Natural killer cell (primary cell): ENCODE data around the gene AGBL4. TPM values are rescaled to one million over a fixed set of nuclear protein-coding genes. Genes with fewer than 3 reads are reported as not detected.

ENCODE experiments used
- ATAC-seq, 3 donors: fragments of 150-1000 bp in 2 of 3; fragments of 200-7000 bp in 1 of 3; cut with Tn5 transposase; 1 replicate in 1 of 3; 2 replicates in 2 of 3; pipeline ENCODE4 v1.10.0; 2021; ENCODE audit warnings: mild to moderate bottlenecking in 2 of 3, moderate library complexity in 2 of 3
- DNase-seq, 2 donors: peaks; one replicate each; pipeline versions ENCODE4 v3.0.0 to v3.0.0-alpha.2; 2013 to 2021; ENCODE audit warnings: mixed read lengths in 1 of 2
- H3K27ac ChIP-seq: one replicate; pipeline ENCODE4 v1.5.1; 2013; ENCODE audit warnings: mild to moderate bottlenecking, low read length
- H3K27me3 ChIP-seq: one replicate; pipeline ENCODE4 v1.6.1; 2013; ENCODE audit warnings: low read length; ENCODE audit not compliant: control insufficient read depth, insufficient read depth
- H3K36me3 ChIP-seq: one replicate; pipeline ENCODE4 v1.6.1; 2013; ENCODE audit warnings: low read length; ENCODE audit not compliant: control insufficient read depth, insufficient read depth
- H3K4me1 ChIP-seq: one replicate; pipeline ENCODE4 v1.6.1; 2013; ENCODE audit warnings: low read length; ENCODE audit not compliant: control insufficient read depth, insufficient read depth
- H3K4me3 ChIP-seq: one replicate; pipeline ENCODE4 v1.5.1; 2013; ENCODE audit warnings: low read length
- H3K9me3 ChIP-seq: one replicate; pipeline ENCODE4 v1.6.1; 2013; ENCODE audit warnings: low read length; ENCODE audit not compliant: control insufficient read depth, insufficient read depth
- H3K27ac Mint-ChIP-seq, 2 donors: one replicate each; pipeline ENCODE4 v1.8.0; 2022; ENCODE audit warnings: mild to moderate bottlenecking in 2 of 2, mixed read lengths in 2 of 2, moderate library complexity in 1 of 2
- H3K27me3 Mint-ChIP-seq, 2 donors: one replicate each; pipeline ENCODE4 v1.8.0; 2022; ENCODE audit warnings: low read depth in 2 of 2, mixed read lengths in 2 of 2
- H3K36me3 Mint-ChIP-seq: one replicate; pipeline ENCODE4 v1.8.0; 2022; ENCODE audit warnings: mixed read lengths
- H3K4me1 Mint-ChIP-seq, 2 donors: one replicate each; pipeline ENCODE4 v1.8.0; 2022; ENCODE audit warnings: mixed read lengths in 2 of 2
- H3K4me3 Mint-ChIP-seq: one replicate; pipeline ENCODE4 v1.8.0; 2022; ENCODE audit warnings: mild to moderate bottlenecking, moderate library complexity, mixed read lengths
- H3K9me3 Mint-ChIP-seq, 2 donors: one replicate each; pipeline ENCODE4 v1.8.0; 2022; ENCODE audit warnings: mixed read lengths in 2 of 2
- WGBS: methylation state at CpG from one replicate; pipeline ENCODE4 v1.1.7; 2013; ENCODE audit warnings: missing lambda C conversion rate; ENCODE audit not compliant: insufficient coverage; 5-methylcytosine and 5-hydroxymethylcytosine counted together
- intact Hi-C: fragments of 100-400 bp; cut with micrococcal nuclease; formaldehyde crosslinking; loops from one replicate; pipeline ENCODE4 v1.14.2; 2022
- total RNA-seq, 4 donors: library from RNA; stranded (reverse); fragments of 120-200 nt in 1 of 4; gene quantifications; one replicate each; pipeline versions ENCODE4 v1.2.3 to v1.2.4, GENCODE V29; 2013 to 2022
- TF ChIP-seq, protein P1 (sequence below): fragments of 200-600 bp; IDR thresholded peaks from one replicate; pipeline ENCODE4 v1.8.0; 2022; ENCODE audit warnings: antibody characterized with exemption

AGBL4 gene
- total RNA-seq, 3 donors from 2014 or later (not counting 1 experiment from before 2014, with no cell fraction given), result not detected

DNA sequence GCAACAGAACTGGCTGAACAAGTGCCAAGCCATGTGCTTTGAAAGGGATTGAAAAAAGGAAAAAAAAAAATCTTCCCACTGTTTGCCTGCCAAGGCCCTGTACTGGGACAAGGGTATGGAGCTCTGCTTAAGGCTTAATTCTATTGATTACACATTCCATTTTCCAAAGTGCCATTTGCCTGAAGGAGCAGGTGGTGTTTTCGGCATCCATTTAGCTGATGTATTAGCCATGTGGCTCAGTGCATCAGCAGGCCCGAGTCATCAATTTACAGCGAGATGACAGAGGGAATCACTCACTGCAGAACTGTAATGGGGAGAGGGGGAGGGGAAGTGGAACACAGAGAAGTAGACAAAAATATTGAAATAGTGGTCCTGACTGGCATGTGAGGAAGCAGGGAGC lies 1102.9 kb downstream of the AGBL4 start:
- WGBS, result 92% methylated on average over 3 of the region's 3 CpGs
- no peak overlapping the region for H3K4me3 Mint-ChIP-seq
- Histone ChIP-seq H3K27ac (no peak overlapping the region), H3K4me1 (no peaks in the 10 kb centered on the region), H3K9me3 (no peaks in the 10 kb centered on the region), H3K4me3 (no peak overlapping the region), H3K36me3 (no peaks in the 10 kb centered on the region), H3K27me3 (no peaks in the 10 kb centered on the region)
- no peaks in the 10 kb centered on the region for H3K4me1 Mint-ChIP-seq
- intact Hi-C loops, result no loop called here
- no peaks in the 10 kb centered on the region for H3K27me3 Mint-ChIP-seq
- H3K36me3 Mint-ChIP-seq, result no peaks in the 10 kb centered on the region
- TF ChIP-seq, protein P1, sequence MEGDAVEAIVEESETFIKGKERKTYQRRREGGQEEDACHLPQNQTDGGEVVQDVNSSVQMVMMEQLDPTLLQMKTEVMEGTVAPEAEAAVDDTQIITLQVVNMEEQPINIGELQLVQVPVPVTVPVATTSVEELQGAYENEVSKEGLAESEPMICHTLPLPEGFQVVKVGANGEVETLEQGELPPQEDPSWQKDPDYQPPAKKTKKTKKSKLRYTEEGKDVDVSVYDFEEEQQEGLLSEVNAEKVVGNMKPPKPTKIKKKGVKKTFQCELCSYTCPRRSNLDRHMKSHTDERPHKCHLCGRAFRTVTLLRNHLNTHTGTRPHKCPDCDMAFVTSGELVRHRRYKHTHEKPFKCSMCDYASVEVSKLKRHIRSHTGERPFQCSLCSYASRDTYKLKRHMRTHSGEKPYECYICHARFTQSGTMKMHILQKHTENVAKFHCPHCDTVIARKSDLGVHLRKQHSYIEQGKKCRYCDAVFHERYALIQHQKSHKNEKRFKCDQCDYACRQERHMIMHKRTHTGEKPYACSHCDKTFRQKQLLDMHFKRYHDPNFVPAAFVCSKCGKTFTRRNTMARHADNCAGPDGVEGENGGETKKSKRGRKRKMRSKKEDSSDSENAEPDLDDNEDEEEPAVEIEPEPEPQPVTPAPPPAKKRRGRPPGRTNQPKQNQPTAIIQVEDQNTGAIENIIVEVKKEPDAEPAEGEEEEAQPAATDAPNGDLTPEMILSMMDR, result no peak
- DNase-seq (no peak), ATAC-seq (no peak)
- no peaks in the 10 kb centered on the region for H3K9me3 Mint-ChIP-seq
- H3K27ac Mint-ChIP-seq, result no peak overlapping the region

DNA sequence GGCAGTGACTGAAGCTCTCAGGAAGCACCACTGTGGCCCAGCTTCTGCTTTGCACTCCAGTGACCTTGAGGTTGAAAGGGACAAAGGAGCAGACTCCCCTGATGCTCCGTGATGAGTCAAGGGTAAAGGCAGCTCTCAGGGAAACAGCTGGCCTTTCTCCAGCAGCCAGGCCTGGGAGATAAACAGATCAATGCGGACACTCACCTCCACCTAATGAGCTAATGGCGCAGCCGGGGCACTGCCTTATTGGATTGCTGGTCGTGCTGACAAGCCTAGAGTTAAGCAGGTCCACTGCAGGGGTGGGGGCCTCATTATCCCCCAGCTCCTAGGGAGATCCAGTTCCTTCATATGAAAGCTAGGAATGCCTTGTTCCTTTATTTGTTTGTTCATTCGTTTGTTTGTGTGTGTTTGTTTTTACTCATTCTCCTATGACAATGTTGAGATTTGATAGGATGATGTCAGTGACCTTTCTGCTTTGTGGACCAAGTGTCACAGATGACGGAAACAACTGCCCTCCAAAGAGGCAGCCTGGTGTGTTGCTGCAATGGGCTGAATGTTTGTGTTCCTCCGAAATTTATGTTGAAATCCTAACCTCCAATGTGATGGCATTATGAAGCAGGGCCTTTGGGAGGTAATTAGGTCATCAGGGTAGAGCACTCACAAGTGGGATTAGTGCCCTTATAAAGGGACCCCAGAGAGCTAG lies 1105.7 kb downstream of the AGBL4 start:
- DNase-seq (no peak), ATAC-seq (no peak)
- Mint-ChIP-seq H3K27ac (no peak overlapping the region), H3K4me3 (no peak overlapping the region), H3K4me1 (no peaks in the 10 kb centered on the region), H3K27me3 (no peaks in the 10 kb centered on the region), H3K36me3 (no peaks in the 10 kb centered on the region), H3K9me3 (no peaks in the 10 kb centered on the region)
- H3K9me3 ChIP-seq, result no peaks in the 10 kb centered on the region
- intact Hi-C loops, result loop anchor here (10.0 kb wide), 1 partner anchor 1427 kb away; no protein-coding TSS in a partner anchor
- WGBS, result 82% methylated on average over 8 of the region's 8 CpGs
- TF ChIP-seq, protein P1, result no peak
- H3K4me1 ChIP-seq, result no peaks in the 10 kb centered on the region
- no peak overlapping the region for H3K27ac ChIP-seq
- no peak overlapping the region for H3K4me3 ChIP-seq
- no peaks in the 10 kb centered on the region for H3K27me3 ChIP-seq
- no peaks in the 10 kb centered on the region for H3K36me3 ChIP-seq

DNA sequence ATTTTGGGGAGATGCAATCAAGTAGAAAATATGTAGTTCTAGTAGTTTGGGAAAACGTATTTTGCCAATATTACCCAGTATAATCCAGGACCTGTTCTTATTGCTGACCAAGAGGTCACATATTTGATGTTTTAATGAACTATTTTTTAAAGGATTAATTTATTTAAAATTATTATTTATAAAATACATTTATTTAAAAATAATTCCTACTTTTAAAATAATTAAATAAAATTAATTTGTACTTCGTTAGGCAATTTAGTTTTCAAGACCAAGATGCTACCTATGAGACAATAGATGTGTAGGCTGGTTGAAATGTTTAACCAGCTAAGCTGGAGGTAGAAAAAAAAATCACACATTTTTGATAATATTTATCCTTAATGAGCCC lies 1106.7 kb downstream of the AGBL4 start:
- H3K36me3 Mint-ChIP-seq, result no peaks in the 10 kb centered on the region
- H3K4me1 ChIP-seq, result no peaks in the 10 kb centered on the region
- no peaks in the 10 kb centered on the region for H3K4me1 Mint-ChIP-seq
- H3K27me3 Mint-ChIP-seq, result no peaks in the 10 kb centered on the region
- H3K4me3 Mint-ChIP-seq, result no peak overlapping the region
- no CpG with 5 or more reads among the region's 2 CpGs for WGBS
- ATAC-seq (no peak), DNase-seq (no peak)
- no peak overlapping the region for H3K27ac Mint-ChIP-seq
- peaks cover 2% of the 10 kb centered on the region for H3K27me3 ChIP-seq
- no peaks in the 10 kb centered on the region for H3K9me3 ChIP-seq
- intact Hi-C loops, result loop anchor here (10.0 kb wide), 1 partner anchor 1428 kb away; no protein-coding TSS in a partner anchor
- H3K9me3 Mint-ChIP-seq, result no peaks in the 10 kb centered on the region
- H3K4me3 ChIP-seq, result no peak overlapping the region
- TF ChIP-seq, protein P1, result no peak
- H3K36me3 ChIP-seq, result no peaks in the 10 kb centered on the region
- H3K27ac ChIP-seq, result no peak overlapping the region
